GM12892 (cell line): Measurements from ENCODE around the gene AGFG1.

Source experiments
- POLR2A ChIP-seq: IDR thresholded peaks from 2 replicates; pipeline ENCODE4 v1.6.1; 2011; ENCODE audit warnings: low read depth, low read length, control low read depth
- TAF1 ChIP-seq: IDR thresholded peaks from 2 replicates; pipeline ENCODE4 v1.6.1; 2011; ENCODE audit warnings: low read depth, mild to moderate bottlenecking, control low read depth, low read length, borderline replicate concordance

DNA sequence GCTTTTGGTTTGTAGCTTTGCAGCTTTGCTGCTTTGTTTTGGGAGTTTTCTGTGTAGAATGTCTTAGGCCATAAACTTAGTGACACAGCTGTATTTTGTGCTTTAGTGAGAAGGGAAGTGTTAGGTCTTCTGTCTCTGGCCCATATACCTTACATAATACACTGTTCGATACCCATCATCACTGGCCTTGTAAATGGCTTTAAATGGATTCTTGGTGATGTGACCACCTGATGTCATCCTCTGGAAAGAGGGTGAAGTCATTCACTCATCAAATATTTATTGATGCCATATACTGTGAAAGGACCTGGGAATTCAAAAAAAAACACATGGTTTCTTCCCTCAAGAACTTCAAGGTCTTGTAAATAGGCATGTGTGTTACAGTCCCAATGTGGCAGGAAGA, 107.8 kb downstream of the AGFG1 start:
- TF ChIP-seq TAF1 (no peak), POLR2A (no peak)
